Measurements from ENCODE around the gene C1orf210. TPM values are rescaled to one million over a fixed set of nuclear protein-coding genes. Genes with fewer than 3 reads are reported as not detected.

Gene C1orf210
- total and polyA plus RNA-seq, 12 donors, result not detected

- Histone ChIP-seq H3K4me1 (replicated peaks in 1 of 2) (no peaks in the 10 kb centered on the region), H3K4me3 (no peak overlapping the region), H3K27ac (no peak overlapping the region), H3K27me3 (no peaks in the 10 kb centered on the region), H3K36me3 (replicated peaks in 1 of 2) (no peaks in the 10 kb centered on the region), H3K9me3 (replicated peaks in 1 of 3) (no peaks in the 10 kb centered on the region)
- no peak for DNase-seq
- 83 to 90% (median 86%) methylated on average over 6 of the region's 6 CpGs for WGBS, 4 donors
- intact Hi-C loops (cut with DNase I), result no loop called here
- TF ChIP-seq, protein P1, sequence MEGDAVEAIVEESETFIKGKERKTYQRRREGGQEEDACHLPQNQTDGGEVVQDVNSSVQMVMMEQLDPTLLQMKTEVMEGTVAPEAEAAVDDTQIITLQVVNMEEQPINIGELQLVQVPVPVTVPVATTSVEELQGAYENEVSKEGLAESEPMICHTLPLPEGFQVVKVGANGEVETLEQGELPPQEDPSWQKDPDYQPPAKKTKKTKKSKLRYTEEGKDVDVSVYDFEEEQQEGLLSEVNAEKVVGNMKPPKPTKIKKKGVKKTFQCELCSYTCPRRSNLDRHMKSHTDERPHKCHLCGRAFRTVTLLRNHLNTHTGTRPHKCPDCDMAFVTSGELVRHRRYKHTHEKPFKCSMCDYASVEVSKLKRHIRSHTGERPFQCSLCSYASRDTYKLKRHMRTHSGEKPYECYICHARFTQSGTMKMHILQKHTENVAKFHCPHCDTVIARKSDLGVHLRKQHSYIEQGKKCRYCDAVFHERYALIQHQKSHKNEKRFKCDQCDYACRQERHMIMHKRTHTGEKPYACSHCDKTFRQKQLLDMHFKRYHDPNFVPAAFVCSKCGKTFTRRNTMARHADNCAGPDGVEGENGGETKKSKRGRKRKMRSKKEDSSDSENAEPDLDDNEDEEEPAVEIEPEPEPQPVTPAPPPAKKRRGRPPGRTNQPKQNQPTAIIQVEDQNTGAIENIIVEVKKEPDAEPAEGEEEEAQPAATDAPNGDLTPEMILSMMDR (IDR thresholded peaks at IDR 0.05), result no peak
- TF ChIP-seq POLR2A (IDR thresholded peaks at IDR 0.05), result no peak
These were observed 20.7 kb upstream of the C1orf210 start for GRCh38 chr1:43305926-43306687.

DNA sequence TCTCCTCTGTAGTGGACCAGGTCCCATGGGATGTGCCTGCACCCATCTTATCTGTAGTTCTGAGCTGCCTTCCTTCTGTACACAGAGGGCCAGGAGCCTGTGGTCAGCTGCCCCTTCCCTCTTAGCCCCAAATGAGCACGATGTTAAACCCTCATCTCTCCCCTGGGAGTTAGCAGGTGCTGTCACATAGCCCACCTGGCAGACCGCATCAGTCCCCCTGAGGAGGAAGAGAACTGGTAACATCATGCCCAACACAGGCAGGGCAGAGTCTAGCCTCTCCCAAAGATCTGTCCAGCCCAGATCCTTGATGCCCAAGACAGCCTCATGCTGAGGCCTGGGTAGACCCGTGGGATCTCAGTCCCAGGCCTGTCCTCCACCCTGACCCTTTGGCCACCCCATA, 20.1 kb upstream of the C1orf210 start:
- intact Hi-C loops (cut with DNase I), result no loop called here
- peak overlapping the region in 1 of 5 donors; percentile 29 for H3K27ac ChIP-seq

GRCh38 chr1:43304771-43305300, 19.5 kb upstream of the C1orf210 start:
- H3K27me3 ChIP-seq, result no peaks in the 10 kb centered on the region
- no peaks in the 10 kb centered on the region for H3K36me3 ChIP-seq (replicated peaks in 1 of 2)
- H3K4me3 ChIP-seq, result no peak overlapping the region
- WGBS, 4 donors, result 81 to 92% (median 89%) methylated on average over 46 of the region's 46 CpGs
- intact Hi-C loops (cut with DNase I), result no loop called here
- TF ChIP-seq, protein P1 (IDR thresholded peaks at IDR 0.05), result no peak
- TF ChIP-seq POLR2A (IDR thresholded peaks at IDR 0.05), result no peak
- no peaks in the 10 kb centered on the region for H3K9me3 ChIP-seq (replicated peaks in 1 of 3)
- H3K4me1 ChIP-seq (replicated peaks in 1 of 2), result no peaks in the 10 kb centered on the region
- no peak for DNase-seq
- H3K27ac ChIP-seq, result peak overlapping the region in 1 of 5 donors; percentile 29

More for the DNA sequence above, 20.1 kb upstream of the C1orf210 start:
- H3K36me3 ChIP-seq (replicated peaks in 1 of 2), result no peaks in the 10 kb centered on the region
- H3K4me3 ChIP-seq, result no peak overlapping the region
- H3K4me1 ChIP-seq (replicated peaks in 1 of 2), result no peaks in the 10 kb centered on the region
- WGBS, 4 donors, result 80 to 94% (median 86%) methylated on average over 2 to 3 of the region's 3 CpGs
- H3K27me3 ChIP-seq, result no peaks in the 10 kb centered on the region
- H3K9me3 ChIP-seq (replicated peaks in 1 of 3), result no peaks in the 10 kb centered on the region
- no peak for TF ChIP-seq POLR2A (IDR thresholded peaks at IDR 0.05)
- TF ChIP-seq, protein P1 (IDR thresholded peaks at IDR 0.05), result no peak
- no peak for DNase-seq

- no peak for DNase-seq
- intact Hi-C loops (cut with DNase I), result no loop called here
- TF ChIP-seq, protein P1 (IDR thresholded peaks at IDR 0.05), result no peak
- TF ChIP-seq POLR2A (IDR thresholded peaks at IDR 0.05), result no peak
- H3K27ac ChIP-seq, result no peak overlapping the region
- 46 to 56% (median 50%) methylated on average over 8 of the region's 8 CpGs for WGBS, 4 donors
- H3K36me3 ChIP-seq (replicated peaks in 1 of 2), result no peaks in the 10 kb centered on the region
- no peak overlapping the region for H3K4me3 ChIP-seq
- H3K4me1 ChIP-seq (replicated peaks in 1 of 2), result no peaks in the 10 kb centered on the region
- no peaks in the 10 kb centered on the region for H3K9me3 ChIP-seq (replicated peaks in 1 of 3)
- H3K27me3 ChIP-seq, result no peaks in the 10 kb centered on the region
These were observed 18.9 kb upstream of the C1orf210 start for GRCh38 chr1:43304314-43304681.

Measured in adrenal gland (tissue), 12 donors.